NCI-H2029 treated with DMSO at 0.1 percent for 48 hours (cell line): ENCODE data around the gene TOMM5.
A peak's percentile ranks its signal among the peaks of the same experiment; 100 is the strongest.
"Not testable (repeated sequence)": the region's sequence is repeated elsewhere in the genome, so short reads cannot be mapped to it uniquely, and the experiment has no call there.

ENCODE experiments used
- DNase-seq: peaks from one replicate; lab custom pipeline; 2025; lab: John Stamatoyannopoulos, UW

Gene TOMM5

DNA sequence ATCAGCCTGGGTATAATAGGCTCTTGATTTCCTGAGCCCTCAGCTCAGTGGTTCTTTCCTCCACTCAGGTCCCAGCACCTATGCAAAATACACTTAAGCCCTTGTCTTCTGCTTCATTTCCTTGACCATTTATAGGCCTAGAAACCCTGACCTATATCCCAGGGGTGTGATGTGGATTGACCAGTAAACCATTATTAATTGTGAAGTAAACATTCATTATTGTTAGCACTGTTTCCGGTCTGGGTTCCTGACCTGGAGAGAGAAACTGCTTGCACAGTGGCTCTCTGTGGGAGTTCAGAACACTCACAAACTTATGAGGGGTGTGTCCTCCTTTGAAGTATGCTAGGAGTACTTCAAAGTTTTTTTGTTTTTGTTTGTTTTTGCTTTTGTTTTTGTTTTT, 19.6 kb upstream of the TOMM5 start:
- DNase-seq, result no peak

DNA sequence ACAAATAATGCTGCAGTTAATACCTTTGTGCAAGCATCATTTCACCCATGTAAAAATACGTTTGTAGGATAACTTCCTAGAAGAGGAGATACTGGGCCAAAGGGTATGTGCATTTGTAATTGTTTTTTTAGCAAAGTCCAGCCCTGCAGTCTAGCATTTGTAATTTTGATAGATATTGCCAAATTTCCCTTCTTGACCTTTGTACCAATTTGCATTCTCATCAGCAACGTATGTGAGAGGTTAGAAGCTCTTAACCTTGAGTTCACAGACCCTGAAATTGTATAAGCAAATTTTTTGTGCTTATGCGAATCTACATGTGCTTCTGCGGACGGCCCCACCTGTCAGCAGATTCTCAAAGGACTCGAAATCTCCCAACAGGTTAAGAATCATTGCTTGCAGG, 18.6 kb upstream of the TOMM5 start:
- no peak for DNase-seq

DNA sequence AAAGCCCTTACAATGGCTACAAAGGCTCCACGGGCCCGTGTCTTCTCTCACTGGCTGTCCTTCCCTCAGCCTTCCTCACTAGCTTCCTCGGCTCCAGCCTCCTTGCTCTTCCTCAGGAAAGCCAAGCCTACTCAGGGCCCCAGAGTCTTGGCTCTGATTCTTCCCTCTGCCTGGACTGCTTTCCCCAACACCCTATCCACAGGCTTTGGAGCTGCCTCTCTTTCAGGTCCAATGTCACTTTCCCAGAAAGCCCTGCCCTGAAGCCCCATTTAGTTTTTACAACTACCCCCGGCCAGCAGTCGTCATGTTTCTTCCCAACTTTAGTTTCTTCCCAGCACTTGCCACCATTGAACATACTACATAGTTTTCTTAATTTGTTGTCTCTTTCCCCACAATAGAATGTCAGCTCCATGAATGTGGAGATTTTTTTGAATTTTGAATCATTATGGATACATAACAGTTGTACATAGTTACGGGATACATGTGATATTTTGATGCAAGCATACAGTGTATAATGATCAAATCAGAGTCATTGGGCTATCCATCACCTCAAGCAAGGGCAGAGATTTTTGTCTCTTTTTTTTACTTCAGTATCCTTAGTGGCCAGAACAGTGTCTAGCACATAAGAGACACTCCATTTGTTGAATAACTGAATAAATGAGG, 17.5 kb upstream of the TOMM5 start:
- DNase-seq, result no peak

DNA sequence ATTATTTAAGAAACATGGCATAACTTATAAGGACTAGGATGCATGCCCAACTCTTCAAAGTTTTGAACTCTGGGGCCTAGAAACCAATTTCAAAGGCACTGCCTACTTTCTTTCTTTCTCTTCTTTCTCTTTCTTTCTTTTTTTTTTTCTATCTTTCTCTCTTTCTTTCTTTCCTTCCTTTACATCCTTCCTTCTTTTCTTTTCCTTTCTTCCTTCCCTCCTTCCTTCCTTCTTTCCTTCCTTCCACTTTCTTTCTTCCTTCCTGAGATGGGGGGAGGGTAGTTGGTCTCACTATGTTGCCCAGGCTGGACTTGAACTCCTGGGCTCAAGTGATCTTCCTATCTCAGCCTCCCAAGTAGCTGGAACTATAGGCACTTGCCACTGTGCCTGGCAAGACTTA, 15.9 kb upstream of the TOMM5 start:
- no peak for DNase-seq

DNA sequence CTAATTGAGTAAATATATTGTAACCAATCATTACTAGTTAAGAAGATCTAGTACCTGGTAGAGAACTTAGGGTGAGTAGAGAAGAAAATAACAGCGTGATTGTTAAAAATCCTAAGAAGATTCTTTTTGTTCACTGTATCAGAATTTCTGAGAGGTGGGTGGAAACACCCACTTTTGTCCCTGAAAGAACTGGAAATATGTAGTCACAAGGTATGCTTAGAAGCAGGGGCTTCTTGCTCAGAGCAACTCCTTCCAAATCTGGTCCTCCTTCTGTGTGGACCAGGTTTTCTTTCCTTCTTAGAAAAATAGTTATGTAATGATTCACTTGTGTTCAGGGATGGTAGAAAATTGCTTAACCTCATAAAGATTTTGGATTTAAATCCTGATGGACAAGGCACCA, 11.9 kb upstream of the TOMM5 start:
- DNase-seq, result no peak

DNA sequence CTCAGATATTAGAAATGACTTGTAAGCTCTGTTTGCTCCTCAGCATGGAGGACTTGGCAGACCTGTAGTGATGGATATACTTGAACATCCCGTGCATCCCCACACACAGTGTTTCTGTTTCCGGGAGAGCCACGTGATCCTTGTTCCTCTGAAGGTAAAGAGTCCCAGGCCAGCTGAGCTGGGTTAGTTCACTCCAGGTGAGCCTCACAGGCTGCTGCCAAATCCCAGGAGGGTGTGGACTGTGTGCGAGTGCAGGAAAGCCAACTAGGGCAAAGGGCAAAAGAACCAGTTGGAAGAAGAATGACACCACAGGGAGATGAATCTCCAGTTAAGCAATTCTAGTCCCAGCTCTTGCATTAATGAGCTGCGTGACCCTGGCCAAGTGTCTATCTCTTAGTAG, 10.4 kb upstream of the TOMM5 start:
- DNase-seq, result peak; percentile 60

DNA sequence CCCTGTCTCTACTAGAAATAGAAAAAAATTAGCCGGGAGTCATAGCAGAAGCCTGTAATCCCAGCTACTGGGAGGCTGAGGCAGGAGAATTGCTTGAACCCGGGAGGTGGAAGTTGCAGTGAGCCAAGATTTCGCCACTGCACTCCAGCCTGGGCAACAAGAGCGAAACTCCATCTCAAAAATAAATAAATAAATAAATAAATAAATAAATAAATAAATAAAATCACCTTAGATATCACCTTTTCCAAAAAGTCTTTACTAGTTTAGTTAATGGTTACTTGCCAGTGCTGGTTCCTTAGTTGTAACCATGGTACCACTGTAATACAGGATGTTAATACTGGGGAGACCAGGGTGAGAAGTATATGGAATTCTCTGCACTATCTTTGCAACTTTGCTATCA, 9.7 kb upstream of the TOMM5 start:
- not testable (repeated sequence) for DNase-seq

DNA sequence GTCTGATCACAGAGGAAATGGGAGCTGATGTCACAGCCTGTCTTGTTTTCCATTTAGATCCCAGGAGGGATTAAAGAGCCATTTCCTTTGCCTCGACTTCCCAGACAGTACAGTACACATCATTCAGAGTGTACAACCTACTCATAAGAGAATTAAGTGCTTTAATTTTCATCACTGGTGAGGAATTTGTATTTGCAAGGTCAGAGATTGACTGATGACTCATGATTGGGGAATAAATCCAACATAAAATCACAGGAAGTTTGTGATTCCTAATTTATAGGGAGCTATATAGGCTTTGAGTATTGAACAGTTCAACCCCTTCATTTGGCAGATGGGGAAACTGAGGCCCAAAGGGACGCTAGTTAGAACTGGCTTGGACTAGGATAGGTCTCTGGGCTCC, 4.1 kb upstream of the TOMM5 start:
- DNase-seq, result no peak

DNA sequence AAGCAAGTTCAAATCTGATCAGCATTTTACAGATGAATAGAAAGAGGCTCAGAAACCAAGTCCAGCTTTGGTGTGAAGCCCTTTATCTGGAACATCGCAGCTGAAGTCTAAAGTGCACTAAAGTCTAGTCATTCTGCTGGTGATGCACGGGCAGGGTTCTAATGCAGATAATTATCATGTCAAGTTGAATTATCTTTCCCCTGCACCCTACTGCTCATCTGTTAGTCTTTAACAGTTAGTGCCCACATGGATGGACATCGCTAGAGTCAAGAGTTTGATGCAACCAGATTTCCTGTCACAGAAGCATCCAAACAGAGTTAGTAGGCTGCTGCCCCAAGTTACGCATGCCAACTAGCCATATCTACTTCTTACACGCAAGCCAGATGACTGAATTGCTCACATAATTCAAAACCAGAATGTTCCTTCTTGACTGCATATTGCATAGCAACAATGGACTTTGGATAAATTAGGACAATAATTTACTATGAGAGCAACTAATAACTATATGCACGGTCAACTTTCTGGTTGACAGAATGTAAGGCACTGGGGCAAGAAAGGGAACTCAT, 1.6 kb upstream of the TOMM5 start:
- DNase-seq, result no peak

DNA sequence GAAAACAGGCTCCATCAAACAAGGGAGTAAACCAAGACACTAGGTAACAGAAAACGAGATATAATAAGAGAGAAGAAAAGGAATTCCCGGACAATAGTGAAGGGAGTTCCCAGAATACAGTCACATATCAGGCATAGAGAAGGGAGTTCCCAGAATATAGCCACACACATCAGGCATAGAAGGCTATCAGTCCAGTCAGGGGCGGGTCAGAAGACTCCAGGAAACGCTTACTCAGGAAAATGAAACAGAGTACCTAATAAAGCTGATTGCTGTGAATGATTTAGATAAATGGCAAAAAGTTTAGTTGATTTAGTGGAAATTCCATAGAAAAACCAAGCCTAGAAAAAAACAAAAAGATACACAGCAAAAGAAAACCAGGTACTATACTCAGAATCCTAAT, 4.9 kb downstream of the TOMM5 start:
- no peak for DNase-seq

DNA sequence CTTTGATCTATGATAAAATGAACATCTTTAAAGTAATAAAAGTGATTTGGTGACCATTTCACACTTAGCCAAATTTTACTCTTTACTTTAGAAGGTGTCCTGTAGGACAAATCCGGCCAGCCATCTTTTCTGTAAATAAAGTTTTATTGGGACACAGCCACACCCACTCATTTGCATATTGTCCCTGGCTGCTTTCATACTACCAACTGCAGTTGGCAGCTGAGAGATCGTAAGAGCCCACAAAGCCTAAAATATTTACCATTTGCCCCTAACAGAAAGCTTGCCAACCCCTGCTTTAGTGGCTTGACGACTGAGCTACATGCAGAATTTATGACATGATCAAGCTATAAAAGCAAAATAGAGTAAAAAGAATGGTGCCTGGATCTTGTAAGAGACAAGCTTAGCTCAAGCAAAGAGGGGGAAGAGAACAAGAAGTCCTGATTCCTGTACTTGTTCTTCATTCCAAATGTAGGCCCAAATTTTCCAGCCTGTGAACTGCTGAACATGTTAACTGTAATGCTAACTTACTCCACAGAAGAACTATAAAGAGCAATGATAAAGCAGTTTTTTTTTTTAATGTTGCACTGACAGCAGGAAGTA, 8.8 kb downstream of the TOMM5 start:
- DNase-seq, result no peak

DNA sequence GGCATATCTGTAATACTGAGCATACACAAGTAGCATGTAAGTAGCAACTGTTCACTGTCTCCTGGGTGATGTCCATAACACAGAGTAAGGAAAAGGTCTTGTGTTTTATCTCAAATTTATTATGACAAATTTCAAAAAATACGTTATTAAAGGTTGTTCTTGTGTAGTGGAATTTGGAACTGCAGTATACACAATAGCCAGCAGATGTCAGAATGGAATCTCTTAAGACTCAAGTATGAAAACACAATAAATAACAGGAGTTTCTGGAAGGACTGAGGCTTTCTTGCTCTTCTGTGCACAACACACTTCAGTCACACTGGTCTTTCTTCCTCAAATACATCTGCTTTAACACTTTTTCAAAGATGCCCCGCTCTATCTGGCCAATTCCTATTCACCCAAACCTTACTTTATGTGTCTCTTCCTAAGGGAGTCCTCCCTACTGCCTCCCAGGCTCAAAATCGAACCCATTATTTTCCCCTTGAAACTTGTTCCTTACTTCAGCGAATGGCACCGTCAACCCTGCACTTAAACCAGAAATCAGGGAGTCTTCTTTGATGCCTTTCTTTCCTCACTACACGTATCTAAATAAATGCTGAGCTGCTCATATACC, 9.7 kb downstream of the TOMM5 start:
- peak; percentile 33 for DNase-seq

DNA sequence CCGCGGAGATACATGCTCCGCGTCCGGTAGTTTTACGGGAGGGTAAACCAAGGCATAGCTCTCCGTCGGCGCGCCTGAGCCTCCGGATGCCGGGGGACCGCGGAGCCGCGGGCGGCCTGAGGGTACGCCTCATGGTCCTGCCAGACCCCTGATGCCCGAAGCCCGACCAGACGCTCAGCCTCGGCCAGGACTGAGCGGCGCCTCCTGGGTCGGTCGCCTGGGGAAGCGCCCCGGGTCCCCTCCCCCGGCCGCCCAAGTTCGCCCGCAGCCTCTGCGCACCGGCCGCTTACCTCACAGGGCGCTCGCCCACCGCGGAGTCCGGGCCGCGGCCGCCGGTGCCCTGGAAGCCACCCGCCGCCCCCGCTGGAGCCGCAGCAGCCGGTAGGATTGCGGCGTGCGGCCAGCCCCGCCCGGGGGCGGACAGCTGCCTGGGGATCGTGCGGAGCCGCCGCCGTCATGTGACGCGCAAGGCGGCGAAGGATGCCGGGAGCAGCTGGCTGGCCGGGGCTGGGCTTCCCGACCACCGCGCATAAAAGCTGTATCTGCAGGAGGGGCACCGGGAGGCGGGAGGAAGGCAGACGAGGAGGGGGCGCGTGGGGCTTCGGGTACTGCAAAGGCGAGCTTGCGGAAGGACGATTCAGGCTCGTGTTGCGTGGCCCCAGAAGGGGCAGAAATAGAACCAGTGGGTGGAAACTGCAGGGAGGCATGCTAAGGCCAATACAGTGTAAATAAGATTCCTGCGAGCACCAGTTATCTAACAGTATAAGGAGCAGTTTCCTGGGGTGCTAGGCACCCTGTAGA, 16.3 kb downstream of the TOMM5 start, which contains the start of gene FBXO10:
TSS of gene FBXO10 (minus strand) at position 460 of the 801 bp plus-strand sequence. CDS start 34,612 bp downstream, outside the sequence.
- DNase-seq, result peak; percentile 29

DNA sequence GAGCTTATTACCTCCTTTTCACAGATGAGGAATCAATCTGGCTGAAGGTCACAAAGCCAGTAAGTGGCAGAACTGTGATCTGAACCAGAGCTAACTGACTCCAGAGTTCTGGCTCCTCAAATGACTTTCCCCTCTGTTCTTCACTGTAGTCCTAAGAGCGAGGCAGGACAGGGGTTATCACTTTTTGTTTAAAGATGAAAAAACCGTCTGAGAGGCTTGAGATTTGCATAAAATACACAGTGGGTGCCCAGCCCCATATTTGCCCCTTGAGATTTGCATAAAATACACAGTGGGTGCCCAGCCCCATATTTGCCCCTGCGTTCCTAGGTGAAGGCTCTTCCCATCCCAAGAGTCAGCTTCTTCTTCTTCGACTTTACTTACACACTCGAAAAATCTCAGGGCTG, 16.9 kb downstream of the TOMM5 start:
- no peak for DNase-seq

DNA sequence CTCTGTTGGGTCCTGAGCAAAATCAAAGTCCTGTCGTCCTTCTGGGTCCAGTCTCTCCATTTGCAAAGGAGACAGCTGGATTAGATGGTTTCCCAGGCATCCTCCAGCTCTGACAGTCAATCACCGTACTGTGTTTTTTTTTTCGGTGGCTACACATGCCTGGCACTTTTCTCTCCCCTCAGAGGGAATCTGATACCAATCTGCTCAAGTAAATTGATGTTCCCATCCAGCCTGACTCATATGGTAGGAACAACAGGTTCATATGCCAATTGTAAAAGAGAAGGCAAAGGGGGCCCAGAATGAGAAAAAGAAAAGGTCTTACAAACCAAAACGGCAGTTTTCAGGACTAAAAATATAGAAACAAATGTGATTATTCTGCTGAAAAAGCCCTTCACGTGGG, 17.4 kb downstream of the TOMM5 start:
- DNase-seq, result no peak

DNA sequence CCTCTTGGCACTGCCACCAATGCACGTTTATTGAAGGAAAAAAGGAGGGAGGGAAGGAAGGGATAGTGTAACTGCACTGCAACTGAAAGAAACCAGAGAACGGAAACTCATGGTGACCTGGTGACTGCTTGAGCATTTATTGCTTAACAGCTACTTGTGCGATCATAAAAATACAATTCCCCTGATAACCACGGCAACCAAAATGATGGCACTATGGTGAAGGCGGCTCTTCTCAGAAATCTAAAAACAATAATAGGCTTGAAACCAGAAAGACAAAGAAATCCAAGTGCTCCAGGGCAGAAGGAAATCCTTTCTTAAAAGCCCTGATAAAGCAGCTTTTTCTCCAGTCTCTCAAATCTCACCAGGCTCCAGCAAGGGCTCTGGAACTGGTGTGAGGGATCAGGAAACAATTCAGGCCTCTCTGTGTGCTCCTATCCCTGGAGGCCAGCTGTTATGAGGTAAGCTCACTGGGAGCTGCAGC, 18.1 kb downstream of the TOMM5 start:
- DNase-seq, result no peak

DNA sequence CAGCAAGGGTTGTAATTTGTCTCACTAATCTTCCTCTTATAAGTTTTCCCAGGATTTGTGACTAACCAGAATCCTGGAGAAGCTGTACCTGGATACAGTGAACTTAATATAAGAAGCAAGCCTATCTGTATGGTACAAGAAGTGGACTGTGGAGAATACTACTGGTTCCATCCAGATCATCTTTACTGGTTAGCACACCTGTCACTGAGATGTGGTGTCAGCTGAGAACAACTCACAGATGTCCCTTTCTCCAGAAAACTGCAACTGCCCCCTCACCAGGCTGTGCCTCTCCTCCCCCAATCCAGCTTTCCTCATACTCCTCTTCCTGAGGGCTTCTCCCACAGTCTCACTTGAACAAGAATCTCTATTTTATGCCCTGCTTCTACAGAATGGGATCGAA, 21.1 kb downstream of the TOMM5 start:
- DNase-seq, result no peak

DNA sequence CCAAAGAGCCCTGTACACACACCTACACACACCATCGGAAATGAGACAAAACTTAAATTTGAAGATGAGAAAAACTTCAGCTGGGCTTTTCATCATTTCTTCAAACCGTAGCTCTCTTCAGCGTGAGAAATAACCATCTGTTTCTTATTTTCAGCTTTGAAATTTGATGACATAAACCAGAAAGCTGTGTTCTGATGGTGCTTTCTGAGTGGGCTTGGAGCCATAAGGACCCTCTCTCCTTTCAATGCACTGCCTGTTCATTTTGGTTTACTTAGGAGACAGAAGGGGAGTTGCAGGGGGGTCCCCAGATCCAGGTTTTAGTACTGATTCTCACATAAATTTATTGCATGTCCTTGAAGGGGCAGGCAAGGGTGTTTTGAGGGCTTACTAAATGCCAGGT, 25.7 kb downstream of the TOMM5 start:
- DNase-seq, result no peak

DNA sequence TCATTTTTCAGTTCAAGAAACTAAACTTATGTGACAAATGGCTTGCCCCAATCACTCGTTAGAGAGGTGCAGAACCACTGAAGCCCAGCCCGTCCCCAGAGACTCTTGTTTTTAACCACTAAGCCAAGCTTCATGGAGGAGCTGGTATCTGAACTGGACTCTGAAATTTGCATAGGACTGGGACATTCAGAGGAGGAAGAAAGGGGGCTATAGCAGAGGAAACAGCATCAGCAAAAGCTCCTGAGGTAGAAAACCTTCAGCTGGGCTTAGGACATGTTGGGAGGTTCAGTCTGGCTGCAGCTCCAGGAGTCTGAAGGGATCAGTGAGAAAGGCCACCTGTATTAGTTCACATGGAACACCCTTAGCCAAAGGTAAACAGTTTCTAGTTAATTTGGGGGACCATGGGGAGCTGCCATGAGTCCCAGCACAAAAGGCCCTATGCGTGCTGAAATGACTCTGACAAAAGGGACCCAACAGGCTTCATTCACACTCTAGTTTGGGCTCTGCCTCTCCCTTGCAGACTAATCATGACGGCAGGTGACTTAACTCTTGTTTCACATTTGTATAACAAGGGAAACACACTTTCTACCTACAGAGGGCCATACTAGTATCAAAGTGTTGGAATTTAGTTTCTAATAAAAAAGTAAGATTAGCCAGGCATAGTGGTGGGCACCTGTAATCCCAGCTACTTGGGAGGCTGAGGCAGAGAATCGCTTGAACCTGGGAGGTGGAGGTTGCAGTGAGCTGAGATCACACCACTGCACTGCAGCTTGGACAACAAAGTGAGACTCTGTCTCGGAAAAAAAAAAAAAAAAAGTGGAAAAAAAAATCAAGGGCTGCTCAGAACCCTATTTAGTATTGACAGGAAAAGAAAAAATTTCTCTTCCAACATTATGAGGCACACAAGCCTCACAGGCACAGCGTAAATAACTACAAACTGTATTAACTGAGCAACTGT, 26.5 kb downstream of the TOMM5 start:
- DNase-seq, result no peak

DNA sequence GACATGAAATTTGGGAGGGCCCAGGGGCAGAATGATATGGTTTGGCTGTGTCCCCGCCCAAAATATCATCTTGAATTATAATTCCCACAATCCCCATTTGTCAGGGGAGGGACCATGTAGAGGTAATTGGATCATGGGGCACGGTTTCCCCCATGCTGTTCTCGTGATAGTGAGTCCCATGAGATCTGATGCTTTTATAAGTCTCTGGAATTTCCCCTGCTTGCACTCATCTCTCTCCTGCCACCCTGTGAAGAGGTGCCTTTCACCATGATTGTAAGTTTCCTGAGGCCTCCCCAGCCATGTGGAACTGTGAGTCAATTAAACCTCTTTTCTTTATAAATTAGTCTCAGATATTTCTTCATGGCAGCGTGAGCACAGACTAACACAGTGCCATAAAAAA, 27.5 kb downstream of the TOMM5 start:
- no peak for DNase-seq
